Stimulated activated CD4-positive, alpha-beta T cell treated with anti-CD3 and anti-CD28 coated beads, Interleukin-2, amount 100 ng/mL, for 48 hours (primary cell): Measurements from ENCODE around the gene NXN.
"Not testable (repeated sequence)": the region's sequence is repeated elsewhere in the genome, so short reads cannot be mapped to it uniquely, and the experiment has no call there.

Experiments
- DNase-seq, 2 donors: peaks; one replicate each; pipeline ENCODE4 v3.0.0-alpha.2; 2020

The NXN gene

GRCh38 chr17:791829-792228, 187.7 kb downstream of the NXN start:
- no peak for DNase-seq

- not testable (repeated sequence) for DNase-seq
Observed at GRCh38 chr17:790874-791247, 188.7 kb downstream of the NXN start.

DNA sequence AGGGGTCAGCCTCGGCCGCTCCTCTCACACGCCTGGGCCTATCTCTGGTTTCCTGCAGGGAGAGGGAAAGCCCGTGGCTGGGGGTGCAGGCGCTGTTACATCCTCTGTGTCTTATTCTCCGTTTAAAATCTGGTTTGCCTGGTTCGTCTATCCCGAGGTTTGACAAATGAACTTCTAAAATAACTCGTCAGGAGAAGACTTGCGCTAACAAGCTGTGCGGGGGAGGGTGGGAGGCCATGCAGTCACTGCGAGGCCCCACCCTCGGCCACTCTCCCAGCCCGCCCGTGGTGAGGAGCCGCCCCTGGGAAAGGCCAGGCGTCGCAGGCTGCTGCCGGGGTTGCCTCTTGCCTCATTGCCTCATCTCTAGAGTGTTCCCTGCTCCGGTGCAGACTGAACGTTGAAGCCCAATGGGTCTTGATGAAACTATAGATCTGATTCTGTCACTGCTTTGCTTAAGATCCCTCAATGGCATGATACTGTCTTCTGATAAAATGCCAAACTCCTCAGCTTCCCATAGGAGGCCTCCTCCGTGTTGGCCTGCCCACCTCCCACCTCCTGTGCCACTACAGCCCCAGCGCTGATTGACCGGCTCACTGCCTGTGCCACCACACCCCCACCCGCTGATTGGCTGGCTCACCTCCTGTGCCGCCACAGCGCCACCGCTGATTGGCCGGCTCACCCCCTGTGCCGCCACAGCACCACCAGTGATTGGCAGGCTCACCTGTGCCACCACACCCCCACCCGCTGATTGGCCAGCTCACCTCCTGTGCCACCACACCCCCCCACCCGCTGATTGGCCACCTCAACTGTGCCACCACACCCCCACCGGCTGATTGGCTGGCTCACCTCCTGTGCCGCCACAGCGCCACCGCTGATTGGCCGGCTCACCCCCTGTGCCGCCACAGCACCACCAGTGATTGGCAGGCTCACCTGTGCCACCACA, 189.4 kb downstream of the NXN start:
- not testable (repeated sequence) for DNase-seq

- no peak for DNase-seq
Observed at GRCh38 chr17:789160-789840, 190.3 kb downstream of the NXN start.

- no peak for DNase-seq
Observed at GRCh38 chr17:788551-788950, 191.0 kb downstream of the NXN start.

GRCh38 chr17:787641-788221, 191.8 kb downstream of the NXN start:
- no peak for DNase-seq

DNA sequence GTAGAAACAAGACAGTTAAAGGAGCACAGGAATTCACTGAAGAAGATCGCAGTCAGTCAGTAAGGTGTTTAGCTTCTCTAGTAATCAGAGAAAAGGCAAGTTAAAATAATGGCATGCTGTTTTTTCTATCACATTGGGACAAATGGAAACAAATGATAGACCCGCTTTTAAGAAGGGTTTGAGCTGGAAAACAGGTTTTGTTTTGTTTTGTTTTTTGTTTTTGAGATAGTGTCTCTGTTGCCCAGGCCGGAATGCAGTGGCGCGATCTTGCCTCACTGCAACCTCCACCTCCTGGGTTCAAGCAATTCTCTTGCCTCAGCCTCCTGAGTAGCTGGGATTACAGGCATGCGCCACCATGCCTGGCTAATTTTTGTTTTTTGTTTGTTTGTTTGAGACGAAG, 193.7 kb downstream of the NXN start:
- not testable (repeated sequence) for DNase-seq

GRCh38 chr17:784143-784542, 195.4 kb downstream of the NXN start:
- DNase-seq: no peak

DNA sequence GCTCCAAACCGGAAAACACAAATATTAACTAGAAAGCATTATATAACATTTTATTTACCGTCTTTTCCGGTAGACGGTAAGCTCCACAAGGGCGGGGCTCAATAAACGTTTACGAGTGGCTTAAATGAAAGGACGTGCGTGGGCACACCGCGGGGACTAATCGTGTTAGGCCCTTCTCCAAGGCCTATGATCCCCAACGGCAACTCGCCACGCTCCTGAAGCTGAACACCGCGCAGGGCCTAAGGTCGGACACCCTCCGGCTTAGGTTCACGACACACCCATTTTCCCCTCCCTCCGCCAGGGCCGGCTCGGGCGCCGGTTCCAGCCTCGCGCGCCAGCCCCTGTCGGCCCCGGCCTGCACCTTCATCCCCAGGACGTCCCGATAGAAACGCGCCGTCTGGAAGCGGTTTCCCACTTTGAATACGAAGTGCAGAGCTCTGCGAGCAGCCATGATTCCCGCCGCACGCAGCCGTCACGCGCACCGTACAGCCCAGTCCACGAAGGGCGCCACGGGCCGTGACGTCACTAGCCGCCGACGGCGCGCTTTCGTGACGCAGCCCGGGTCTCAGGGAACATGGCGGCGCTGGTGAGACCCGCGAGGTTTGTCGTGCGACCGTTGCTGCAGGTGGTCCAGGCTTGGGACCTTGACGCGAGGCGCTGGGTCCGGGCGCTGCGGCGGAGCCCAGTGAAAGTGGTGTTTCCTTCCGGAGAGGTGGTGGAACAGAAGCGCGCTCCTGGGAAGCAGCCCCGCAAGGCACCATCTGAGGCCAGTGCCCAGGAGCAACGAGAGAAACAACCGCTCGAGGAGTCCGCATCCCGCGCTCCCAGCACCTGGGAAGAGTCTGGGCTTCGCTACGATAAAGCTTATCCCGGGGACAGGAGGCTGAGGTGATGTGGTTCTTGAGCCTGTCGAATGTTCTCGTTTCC, 197.5 kb downstream of the NXN start, which contains the start of the genes GLOD4 and MRM3:
TSS of gene GLOD4 (minus strand) at position 476 of the 927 bp plus-strand sequence. CDS start at position 451, 25 bp downstream.
TSS of gene MRM3 (plus strand) at position 549 of the 927 bp plus-strand sequence. CDS start at position 575, 26 bp downstream.
- DNase-seq: peak; percentile 96

DNA sequence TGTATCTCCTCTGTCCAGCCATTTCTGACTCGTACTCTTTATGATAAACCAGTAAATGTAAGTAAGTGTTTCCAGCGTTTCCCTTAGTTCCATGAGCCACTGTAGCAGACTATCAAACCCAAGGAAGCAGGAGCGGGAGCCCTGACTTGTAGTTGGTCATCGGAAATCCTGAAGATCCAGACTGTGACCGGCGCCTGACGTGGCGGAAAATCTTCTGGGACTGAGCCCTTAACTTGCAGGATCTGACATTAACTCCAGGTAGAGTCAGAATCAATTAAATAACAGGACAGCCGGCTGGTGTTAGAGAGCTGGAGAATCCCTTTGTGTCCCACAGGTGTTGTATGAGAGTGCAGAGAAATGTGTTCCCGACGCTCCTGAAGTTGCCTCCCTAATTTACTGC, 201.5 kb downstream of the NXN start:
- no peak for DNase-seq

GRCh38 chr17:774313-774584, 205.3 kb downstream of the NXN start:
- DNase-seq: no peak

DNA sequence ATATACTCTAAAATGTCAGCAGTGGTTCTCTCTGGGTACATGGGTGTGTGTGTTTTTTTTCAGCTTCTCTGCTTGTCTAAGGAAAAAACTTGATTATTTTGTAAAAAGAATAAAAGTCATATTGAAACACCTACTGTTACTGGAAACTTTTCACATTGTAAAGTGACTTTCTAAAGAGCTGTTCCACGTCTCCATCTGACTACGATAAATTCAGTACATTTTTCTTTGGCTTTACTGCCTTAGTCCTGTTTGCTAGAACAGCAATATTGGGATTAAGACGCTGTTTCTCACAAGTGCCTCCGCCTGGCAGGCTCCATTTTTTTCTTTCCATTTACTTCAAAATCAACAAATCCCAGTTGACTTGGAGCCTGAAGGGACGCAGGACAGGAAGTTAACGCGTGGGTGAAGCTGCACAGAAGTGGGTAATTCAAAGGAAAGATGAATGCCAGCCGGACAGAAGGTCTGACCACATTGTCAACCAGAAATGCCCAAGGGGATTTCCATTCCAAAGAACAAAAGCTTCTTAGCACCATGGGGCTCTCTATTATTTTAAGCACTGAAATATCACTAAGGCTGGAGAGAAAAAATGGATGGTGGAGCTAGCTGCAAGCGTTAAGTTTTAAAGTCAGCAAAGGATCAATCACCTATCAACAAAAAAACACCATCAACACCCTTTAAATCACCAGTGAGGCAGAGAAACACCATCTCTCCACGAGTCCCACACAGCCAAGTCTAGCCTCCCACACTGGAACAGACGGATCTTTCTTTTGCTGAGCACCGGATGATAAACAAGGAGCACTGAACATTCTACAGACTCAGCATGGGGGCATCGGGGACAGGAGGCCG, 205.9 kb downstream of the NXN start:
- DNase-seq: no peak

DNA sequence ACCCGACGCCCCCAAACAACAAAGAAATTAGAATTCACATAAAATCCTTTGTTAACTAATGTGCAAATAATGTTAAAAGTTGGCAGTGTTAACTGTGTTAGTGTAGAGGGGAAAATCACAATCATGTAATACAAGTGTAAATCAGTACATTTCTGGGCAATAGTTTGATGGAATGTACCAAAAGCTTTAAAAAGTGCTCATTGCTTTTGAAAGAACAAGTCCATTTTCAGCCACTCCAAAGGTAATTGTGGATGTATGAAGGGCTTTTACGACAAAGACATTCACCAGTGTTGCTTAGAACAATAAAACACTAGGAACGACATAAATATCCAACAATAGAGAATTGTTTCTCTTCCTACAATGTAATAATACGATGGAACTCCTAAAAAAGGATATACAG, 206.6 kb downstream of the NXN start:
- DNase-seq: no peak

DNA sequence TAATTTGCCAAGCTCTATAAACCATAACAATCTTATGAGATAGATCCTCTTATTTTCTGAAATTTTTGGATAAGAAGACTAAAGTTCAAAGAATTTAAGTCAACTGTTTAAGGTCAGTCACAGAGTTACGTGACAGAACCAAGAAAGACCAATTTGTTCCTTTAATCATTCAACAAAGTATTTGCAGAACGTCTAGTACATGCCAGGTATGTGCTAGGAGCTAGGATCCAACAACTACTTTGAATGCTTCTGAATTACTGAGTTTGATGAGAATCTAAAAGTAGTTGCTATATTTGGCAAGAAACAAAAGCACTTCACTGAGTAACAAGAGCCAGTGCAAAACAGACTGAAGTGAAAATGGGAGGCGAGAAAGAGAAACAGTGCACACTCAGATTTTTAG, 212.5 kb downstream of the NXN start:
- DNase-seq: no peak

DNA sequence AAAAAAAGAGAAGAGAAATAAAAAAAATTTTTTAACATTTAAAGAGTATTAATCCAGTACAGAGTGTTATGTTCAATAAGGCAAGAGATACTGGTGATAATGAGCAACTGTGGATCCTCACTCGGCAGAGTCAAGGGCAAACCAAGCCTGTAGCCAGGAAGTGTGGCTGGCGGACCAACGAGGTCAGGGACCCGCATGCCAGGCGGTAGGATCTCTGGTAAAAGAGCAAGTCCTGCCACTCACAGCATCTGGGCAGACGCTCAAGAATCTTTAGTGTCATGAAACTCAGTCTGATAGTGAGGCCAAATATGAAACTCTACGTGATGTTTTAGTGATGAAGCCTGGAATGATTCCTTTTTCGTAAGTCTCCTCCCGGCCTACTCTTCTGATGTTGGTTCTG, 219.2 kb downstream of the NXN start:
- DNase-seq: no peak

DNA sequence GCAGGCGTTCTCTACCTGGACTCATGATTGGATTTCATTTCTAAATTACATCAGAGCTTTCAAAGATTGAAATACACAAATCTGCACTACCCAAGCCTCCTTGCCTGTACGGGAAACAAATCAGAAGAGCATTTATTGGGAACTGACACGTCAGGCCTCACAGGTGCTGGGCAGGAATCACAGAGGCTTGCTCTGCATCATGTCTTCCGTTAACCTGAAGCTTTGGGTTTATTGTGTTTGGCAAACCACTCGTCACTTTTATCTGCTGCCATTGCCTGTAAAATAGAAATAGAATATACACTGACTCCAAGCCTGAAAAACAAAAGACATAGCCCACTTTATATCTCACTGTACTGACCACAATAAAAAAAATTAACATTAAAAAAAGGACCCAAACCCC, 219.6 kb downstream of the NXN start:
- DNase-seq: no peak

DNA sequence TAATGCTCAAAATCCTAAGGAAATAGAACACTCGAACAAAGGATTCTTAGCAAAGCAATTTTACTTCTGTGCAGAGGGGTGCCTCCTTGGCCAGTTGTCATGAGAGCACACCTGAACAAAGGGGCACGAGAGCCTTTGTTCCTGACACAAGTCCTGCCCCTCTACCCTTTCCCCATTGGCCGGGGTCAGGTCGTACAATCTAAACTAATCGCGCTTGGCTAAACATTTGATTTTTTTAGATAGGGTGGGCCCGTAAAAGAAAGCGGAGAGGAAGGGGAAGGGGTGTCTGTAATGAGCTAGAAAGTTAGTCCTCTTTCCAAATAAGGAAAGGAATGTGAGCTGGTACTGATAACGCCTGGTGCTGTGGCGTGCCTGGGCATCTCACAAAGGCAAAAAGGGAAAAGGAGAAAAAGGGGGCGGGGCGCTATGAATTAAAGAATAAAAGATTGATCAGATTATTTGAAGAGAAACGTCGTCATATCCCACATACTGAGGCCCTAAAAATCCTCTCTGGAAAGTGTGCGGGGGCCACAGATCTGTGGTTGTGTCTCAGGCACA, 223.5 kb downstream of the NXN start:
- not testable (repeated sequence) for DNase-seq

GRCh38 chr17:755319-755961, 224.1 kb downstream of the NXN start:
- DNase-seq: not testable (repeated sequence)

- no peak for DNase-seq
Observed at GRCh38 chr17:753418-753817, 226.2 kb downstream of the NXN start.

DNA sequence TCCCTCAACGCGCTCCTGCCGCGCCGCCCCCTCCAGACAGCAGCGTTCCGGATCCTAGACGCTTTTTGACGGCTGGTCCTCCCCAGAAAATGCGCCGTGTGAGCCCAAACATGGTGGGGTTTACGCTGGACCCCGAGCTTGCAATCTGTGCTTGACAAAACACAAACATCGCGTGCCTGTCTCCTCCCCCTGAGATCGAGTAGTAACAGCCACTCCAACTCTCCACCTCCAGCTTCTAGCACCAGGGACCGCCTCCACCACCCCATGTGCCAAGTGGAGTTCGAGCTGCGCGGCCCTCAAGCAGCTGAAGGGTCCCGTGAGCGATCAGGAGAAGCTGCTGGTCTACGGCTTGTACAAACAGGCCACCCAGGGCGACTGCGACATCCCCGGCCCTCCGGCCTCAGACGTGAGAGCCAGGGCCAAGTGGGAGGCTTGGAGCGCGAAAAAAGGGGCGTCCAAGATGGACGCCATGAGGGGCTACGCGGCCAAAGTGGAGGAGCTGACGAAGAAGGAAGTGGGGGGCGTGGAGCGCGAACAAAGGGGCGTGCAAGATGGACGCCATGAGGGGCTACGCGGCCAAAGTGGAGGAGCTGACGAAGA, 226.9 kb downstream of the NXN start:
- DNase-seq: no peak
